ENCODE measurements around the gene SMC3.

DNA sequence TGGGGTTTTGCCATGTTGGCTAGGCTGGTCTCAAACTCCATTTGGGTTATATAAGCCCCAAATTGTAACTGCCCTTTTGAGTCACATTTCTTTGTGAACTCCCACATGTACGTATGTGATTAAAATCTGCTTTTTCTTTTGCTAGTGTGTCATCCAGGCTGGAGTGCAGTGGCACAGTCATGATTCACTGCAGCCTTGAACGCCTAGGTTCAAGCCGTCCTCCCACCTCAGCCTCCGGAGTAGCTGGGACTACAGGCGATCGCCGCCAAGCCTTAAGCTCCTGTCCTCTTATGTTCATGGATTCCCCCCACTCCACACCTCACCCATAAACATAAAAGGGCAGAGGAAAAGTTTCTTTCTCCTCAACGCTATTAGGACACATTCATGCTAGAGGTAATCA, 4.4 kb upstream of the SMC3 start:
- no peak for TF ChIP-seq EZH2 (conservative IDR thresholded peaks at IDR 0.05; ENCODE audit: low read depth, low read length)
- TF ChIP-seq, protein P1, sequence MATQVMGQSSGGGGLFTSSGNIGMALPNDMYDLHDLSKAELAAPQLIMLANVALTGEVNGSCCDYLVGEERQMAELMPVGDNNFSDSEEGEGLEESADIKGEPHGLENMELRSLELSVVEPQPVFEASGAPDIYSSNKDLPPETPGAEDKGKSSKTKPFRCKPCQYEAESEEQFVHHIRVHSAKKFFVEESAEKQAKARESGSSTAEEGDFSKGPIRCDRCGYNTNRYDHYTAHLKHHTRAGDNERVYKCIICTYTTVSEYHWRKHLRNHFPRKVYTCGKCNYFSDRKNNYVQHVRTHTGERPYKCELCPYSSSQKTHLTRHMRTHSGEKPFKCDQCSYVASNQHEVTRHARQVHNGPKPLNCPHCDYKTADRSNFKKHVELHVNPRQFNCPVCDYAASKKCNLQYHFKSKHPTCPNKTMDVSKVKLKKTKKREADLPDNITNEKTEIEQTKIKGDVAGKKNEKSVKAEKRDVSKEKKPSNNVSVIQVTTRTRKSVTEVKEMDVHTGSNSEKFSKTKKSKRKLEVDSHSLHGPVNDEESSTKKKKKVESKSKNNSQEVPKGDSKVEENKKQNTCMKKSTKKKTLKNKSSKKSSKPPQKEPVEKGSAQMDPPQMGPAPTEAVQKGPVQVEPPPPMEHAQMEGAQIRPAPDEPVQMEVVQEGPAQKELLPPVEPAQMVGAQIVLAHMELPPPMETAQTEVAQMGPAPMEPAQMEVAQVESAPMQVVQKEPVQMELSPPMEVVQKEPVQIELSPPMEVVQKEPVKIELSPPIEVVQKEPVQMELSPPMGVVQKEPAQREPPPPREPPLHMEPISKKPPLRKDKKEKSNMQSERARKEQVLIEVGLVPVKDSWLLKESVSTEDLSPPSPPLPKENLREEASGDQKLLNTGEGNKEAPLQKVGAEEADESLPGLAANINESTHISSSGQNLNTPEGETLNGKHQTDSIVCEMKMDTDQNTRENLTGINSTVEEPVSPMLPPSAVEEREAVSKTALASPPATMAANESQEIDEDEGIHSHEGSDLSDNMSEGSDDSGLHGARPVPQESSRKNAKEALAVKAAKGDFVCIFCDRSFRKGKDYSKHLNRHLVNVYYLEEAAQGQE (IDR thresholded peaks at IDR 0.05; ENCODE audit: borderline replicate concordance in 1 of 2, low read depth in 1 of 2, low read length in 2 of 2): no peak
